OCI-LY7 (cell line): ENCODE measurements around the gene IGDCC3. TPM values are rescaled to one million over a fixed set of nuclear protein-coding genes. Genes with fewer than 3 reads are reported as not detected.

Experiments used
- BruUV-seq: library from RNA; stranded (reverse); fragments of 400-500 nt; replicated peaks from 2 replicates; lab custom pipeline; 2021; lab: Mats Ljungman, UMichigan
- CTCF ChIA-PET: fragments of 300-600 bp; sonication (Branson Sonifier 250); formaldehyde crosslinking; loops from one replicate; lab custom pipeline; 2022; ENCODE audit warnings: antibody characterized with exemption; ENCODE audit not compliant: unreplicated experiment; lab: Charles Lee
- POLR2A ChIA-PET: fragments of 300-600 bp; sonication (Branson Sonifier 250); formaldehyde crosslinking; loops from one replicate; lab custom pipeline; 2022; ENCODE audit warnings: antibody characterized with exemption; lab: Charles Lee
- DNase-seq: peaks from one replicate; pipeline ENCODE4 v3.0.0-alpha.2; 2015; ENCODE audit warnings: low spot score
- H2AFZ ChIP-seq: fragments of 200-600 bp; sonication (generic), shearing (Covaris generic); 2 replicates; pipeline ENCODE4 v1.6.1; 2014; ENCODE audit warnings: mild to moderate bottlenecking, antibody characterized with exemption, low read length, moderate library complexity
- H3K27ac ChIP-seq: fragments of 200-600 bp; sonication (generic); 2 replicates; pipeline ENCODE4 v1.5.1; 2014; ENCODE audit warnings: mixed run types, low read depth, mild to moderate bottlenecking, moderate library complexity, low read length, inconsistent platforms; ENCODE audit not compliant: poor library complexity, severe bottlenecking
- H3K36me3 ChIP-seq: fragments of 200-600 bp; sonication (generic); 2 replicates; pipeline ENCODE4 v1.6.1; 2014; ENCODE audit warnings: mild to moderate bottlenecking, antibody characterized with exemption, low read length, moderate library complexity, mixed read lengths; ENCODE audit not compliant: insufficient read depth
- H3K4me1 ChIP-seq: fragments of 200-600 bp; sonication (generic); 2 replicates; pipeline ENCODE4 v1.5.1; 2014; ENCODE audit warnings: mild to moderate bottlenecking, low read length; ENCODE audit not compliant: insufficient read depth, poor library complexity, severe bottlenecking
- H3K4me2 ChIP-seq: fragments of 200-600 bp; sonication (generic); 2 replicates; pipeline ENCODE4 v1.6.1; 2014; ENCODE audit warnings: mild to moderate bottlenecking, low read length
- H3K4me3 ChIP-seq: fragments of 200-600 bp; sonication (generic); 2 replicates; pipeline ENCODE4 v1.5.1; 2014; ENCODE audit warnings: mild to moderate bottlenecking, low read depth, low read length; ENCODE audit not compliant: poor library complexity, severe bottlenecking
- H3K79me2 ChIP-seq: fragments of 200-600 bp; sonication (generic); 2 replicates; pipeline ENCODE4 v1.6.1; 2016; ENCODE audit warnings: low read depth, mild to moderate bottlenecking, low read length, moderate library complexity, mixed read lengths; ENCODE audit not compliant: insufficient read depth
- H3K9me2 ChIP-seq: fragments of 200-600 bp; sonication (generic); 2 replicates; pipeline ENCODE4 v1.6.1; 2016; ENCODE audit warnings: mild to moderate bottlenecking, low read length, mixed read lengths; ENCODE audit not compliant: insufficient read depth
- H3K9me3 ChIP-seq: fragments of 200-600 bp; sonication (generic); 2 replicates; pipeline ENCODE4 v1.6.1; 2014; ENCODE audit warnings: mild to moderate bottlenecking, mixed run types, low read length, mixed read lengths
- H4K20me1 ChIP-seq: fragments of 200-600 bp; sonication (generic); 2 replicates; pipeline ENCODE4 v1.6.1; 2014; ENCODE audit warnings: mild to moderate bottlenecking, antibody characterized with exemption, low read length, moderate library complexity, mixed read lengths; ENCODE audit not compliant: insufficient read depth
- EZH2phosphoT487 ChIP-seq: fragments of 200-600 bp; sonication (generic); IDR thresholded peaks from 2 replicates; pipeline ENCODE4 v1.6.1; 2018; ENCODE audit warnings: low read depth, borderline replicate concordance, mild to moderate bottlenecking, mixed run types, antibody characterized with exemption, low read length, moderate library complexity, mixed read lengths
- intact Hi-C: fragments of 100-400 bp; cut with micrococcal nuclease; formaldehyde crosslinking; loops from one replicate; pipeline ENCODE4 v1.10.0; 2022; ENCODE audit not compliant: unreplicated experiment
- total RNA-seq, 2 experiments: library from RNA; depleted of rRNA in 1 of 2; stranded (reverse); fragments of >200 nt in 1 of 2; shearing (Covaris generic) in 1 of 2; gene quantifications; 2 replicates each; pipeline ENCODE4 v1.2.3, GENCODE V29; 2014 to 2022
- TF ChIP-seq, protein P1 (sequence below): fragments of 200-600 bp; sonication (generic); conservative IDR thresholded peaks from 2 replicates; pipeline ENCODE4 v1.5.1; 2014; ENCODE audit warnings: mild to moderate bottlenecking, antibody characterized with exemption, low read length, moderate library complexity, mixed read lengths

The IGDCC3 gene
- total RNA-seq, 2 experiments from 2014 or later: not detected

DNA sequence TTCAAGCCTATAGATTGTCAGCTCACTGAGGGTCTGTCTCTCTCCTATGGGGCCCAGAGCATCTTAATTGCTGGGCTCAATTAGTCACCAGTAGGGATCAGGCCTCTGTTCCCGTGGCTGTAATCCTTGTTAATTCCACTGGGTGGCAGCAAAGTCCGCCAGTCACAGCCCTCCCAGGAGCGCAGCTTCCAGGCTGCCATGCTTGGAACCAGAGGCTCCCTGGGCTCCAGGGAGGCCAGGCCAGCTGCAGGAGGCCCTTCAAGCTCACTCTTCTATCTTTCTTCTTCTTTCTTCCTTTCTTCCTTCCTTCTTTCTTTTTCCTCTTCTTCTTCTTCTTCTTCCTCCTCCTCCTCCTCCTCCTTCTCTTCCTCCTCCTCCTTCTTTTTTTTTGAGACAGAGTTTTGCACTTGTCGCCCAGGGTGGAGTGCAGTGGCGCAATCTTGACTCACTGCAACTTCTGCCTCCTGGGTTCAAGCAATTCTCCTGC lies 58.9 kb downstream of the IGDCC3 start:
- TF ChIP-seq, protein P1, sequence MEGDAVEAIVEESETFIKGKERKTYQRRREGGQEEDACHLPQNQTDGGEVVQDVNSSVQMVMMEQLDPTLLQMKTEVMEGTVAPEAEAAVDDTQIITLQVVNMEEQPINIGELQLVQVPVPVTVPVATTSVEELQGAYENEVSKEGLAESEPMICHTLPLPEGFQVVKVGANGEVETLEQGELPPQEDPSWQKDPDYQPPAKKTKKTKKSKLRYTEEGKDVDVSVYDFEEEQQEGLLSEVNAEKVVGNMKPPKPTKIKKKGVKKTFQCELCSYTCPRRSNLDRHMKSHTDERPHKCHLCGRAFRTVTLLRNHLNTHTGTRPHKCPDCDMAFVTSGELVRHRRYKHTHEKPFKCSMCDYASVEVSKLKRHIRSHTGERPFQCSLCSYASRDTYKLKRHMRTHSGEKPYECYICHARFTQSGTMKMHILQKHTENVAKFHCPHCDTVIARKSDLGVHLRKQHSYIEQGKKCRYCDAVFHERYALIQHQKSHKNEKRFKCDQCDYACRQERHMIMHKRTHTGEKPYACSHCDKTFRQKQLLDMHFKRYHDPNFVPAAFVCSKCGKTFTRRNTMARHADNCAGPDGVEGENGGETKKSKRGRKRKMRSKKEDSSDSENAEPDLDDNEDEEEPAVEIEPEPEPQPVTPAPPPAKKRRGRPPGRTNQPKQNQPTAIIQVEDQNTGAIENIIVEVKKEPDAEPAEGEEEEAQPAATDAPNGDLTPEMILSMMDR: peak; percentile 90
- no peak for TF ChIP-seq EZH2phosphoT487
- intact Hi-C loops: loop anchor here (1.0 kb wide), 2 partner anchors 66 to 81 kb away; no protein-coding TSS in a partner anchor
- CTCF ChIA-PET: no interaction called here
- Histone ChIP-seq H3K9me3 (no peaks in the 10 kb centered on the region), H3K36me3 (no peaks in the 10 kb centered on the region), H3K4me2 (no peak overlapping the region), H3K9me2 (no peaks in the 10 kb centered on the region), H3K27ac (no peak overlapping the region), H3K4me3 (no peak overlapping the region), H2AFZ (no peak overlapping the region), H3K4me1 (no peaks in the 10 kb centered on the region), H4K20me1 (no peaks in the 10 kb centered on the region), H3K79me2 (no peaks in the 10 kb centered on the region)
- no TSS peak for BruUV-seq
- POLR2A ChIA-PET: interaction anchor here (0.7 to 1.5 kb wide), 2 partner anchors 14 to 65 kb away, joined by 3 read pairs; partner anchors contain the start of gene RNU5B-1
- DNase-seq: peak; percentile 75

- Histone ChIP-seq H4K20me1 (no peaks in the 10 kb centered on the region), H3K27ac (no peak overlapping the region), H3K9me2 (no peaks in the 10 kb centered on the region), H3K9me3 (no peaks in the 10 kb centered on the region), H3K4me3 (no peak overlapping the region), H3K79me2 (no peaks in the 10 kb centered on the region), H3K36me3 (no peaks in the 10 kb centered on the region), H3K4me2 (no peak overlapping the region), H2AFZ (no peak overlapping the region), H3K4me1 (no peaks in the 10 kb centered on the region)
- BruUV-seq: no TSS peak
- intact Hi-C loops: no loop called here
- no peak for DNase-seq
- ChIA-PET CTCF (no interaction called here), POLR2A (no interaction called here)
- TF ChIP-seq EZH2phosphoT487: no peak
- TF ChIP-seq, protein P1: no peak
These were observed 65.3 kb downstream of the IGDCC3 start for GRCh38 chr15:65312400-65312916.

DNA sequence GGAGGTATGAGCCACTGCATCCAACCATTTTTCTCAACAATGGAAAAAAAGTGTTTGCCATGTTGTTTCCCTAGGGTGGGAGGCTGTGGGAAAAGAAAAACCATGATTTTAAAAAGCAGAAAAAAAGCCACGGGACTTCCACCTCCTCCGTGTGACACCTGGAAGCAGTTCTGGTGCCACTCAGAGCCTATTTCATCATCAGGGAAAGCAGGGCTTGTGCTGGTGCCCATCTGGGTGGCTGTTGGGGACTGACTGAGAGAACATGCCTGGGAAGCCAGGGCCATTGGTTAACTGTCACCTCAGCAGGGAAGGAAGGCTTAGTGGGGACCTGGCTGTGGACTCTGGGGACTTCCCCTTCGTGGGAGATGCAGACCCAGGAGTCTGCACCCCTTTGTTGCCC lies 66.0 kb downstream of the IGDCC3 start:
- Histone ChIP-seq H3K4me1 (no peaks in the 10 kb centered on the region), H4K20me1 (no peaks in the 10 kb centered on the region), H3K9me3 (no peaks in the 10 kb centered on the region), H3K4me3 (no peak overlapping the region), H3K9me2 (no peaks in the 10 kb centered on the region), H2AFZ (no peak overlapping the region), H3K36me3 (no peaks in the 10 kb centered on the region), H3K4me2 (no peak overlapping the region), H3K79me2 (no peaks in the 10 kb centered on the region), H3K27ac (no peak overlapping the region)
- no TSS peak for BruUV-seq
- intact Hi-C loops: no loop called here
- CTCF ChIA-PET: no interaction called here
- TF ChIP-seq, protein P1: no peak
- no peak for TF ChIP-seq EZH2phosphoT487
- no peak for DNase-seq
- POLR2A ChIA-PET: no interaction called here
